ENCODE results near the gene CDC27.

DNA sequence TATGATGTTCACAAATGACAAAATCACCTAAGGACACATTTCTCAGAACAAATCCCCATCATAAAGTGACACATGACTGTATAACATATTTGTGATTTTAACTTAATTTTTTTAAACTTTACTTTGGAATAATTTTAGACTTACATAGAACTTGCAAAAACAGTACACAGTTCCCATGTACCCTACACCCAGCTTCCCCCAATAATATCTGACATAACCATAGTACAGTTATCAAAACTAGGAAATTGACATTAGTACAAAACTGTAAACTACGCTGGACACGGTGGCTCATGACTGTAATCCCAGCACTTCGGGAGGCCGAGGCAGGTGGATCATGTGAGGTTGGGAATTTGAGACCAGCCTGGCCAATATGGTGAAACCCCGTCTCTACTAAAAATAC, 24.8 kb downstream of the CDC27 start:
- TF ChIP-seq, protein P1, sequence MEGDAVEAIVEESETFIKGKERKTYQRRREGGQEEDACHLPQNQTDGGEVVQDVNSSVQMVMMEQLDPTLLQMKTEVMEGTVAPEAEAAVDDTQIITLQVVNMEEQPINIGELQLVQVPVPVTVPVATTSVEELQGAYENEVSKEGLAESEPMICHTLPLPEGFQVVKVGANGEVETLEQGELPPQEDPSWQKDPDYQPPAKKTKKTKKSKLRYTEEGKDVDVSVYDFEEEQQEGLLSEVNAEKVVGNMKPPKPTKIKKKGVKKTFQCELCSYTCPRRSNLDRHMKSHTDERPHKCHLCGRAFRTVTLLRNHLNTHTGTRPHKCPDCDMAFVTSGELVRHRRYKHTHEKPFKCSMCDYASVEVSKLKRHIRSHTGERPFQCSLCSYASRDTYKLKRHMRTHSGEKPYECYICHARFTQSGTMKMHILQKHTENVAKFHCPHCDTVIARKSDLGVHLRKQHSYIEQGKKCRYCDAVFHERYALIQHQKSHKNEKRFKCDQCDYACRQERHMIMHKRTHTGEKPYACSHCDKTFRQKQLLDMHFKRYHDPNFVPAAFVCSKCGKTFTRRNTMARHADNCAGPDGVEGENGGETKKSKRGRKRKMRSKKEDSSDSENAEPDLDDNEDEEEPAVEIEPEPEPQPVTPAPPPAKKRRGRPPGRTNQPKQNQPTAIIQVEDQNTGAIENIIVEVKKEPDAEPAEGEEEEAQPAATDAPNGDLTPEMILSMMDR (IDR thresholded peaks at IDR 0.05; ENCODE audit: borderline replicate concordance, extremely low read depth, low read length, poor library complexity, severe bottlenecking): no peak
- no peak for TF ChIP-seq EZH2 (IDR thresholded peaks at IDR 0.05; ENCODE audit: borderline replicate concordance, low read depth, low read length, severe bottlenecking)
